ENCODE data around the gene NHERF1.

DNA sequence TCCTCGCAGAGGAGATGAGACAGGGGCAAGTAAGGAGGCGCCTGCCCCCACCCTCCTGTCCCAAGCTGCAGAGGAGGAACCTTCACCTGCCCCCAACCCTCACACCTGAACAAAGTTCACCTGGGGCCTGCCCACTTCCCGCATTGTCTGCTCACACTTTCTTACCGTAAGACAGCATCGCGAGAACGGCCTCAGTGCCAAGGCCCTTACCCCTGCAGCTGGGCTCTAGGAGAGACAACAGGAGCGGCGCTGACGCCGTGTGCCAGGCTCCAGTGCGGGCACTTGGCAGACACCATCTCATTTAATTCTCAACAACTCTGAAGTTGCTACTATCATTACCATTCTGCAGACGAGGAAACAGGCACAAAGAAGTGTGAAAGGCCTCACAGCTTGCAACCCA, 23.6 kb downstream of the NHERF1 start:
- TF ChIP-seq POLR2A (IDR thresholded peaks at IDR 0.05; ENCODE audit: low read length) (no peak), GATA1 (IDR thresholded peaks at IDR 0.05; ENCODE audit: low read depth, low read length) (no peak)
